ENCODE data around the gene SREBF2. TPM values are rescaled to one million over a fixed set of nuclear protein-coding genes. Genes with fewer than 3 reads are reported as not detected.
A peak's percentile ranks its signal among the peaks of the same experiment; 100 is the strongest.

SREBF2 gene
- total RNA-seq, 2 experiments from 2014 or later, result 108 to 109 TPM

DNA sequence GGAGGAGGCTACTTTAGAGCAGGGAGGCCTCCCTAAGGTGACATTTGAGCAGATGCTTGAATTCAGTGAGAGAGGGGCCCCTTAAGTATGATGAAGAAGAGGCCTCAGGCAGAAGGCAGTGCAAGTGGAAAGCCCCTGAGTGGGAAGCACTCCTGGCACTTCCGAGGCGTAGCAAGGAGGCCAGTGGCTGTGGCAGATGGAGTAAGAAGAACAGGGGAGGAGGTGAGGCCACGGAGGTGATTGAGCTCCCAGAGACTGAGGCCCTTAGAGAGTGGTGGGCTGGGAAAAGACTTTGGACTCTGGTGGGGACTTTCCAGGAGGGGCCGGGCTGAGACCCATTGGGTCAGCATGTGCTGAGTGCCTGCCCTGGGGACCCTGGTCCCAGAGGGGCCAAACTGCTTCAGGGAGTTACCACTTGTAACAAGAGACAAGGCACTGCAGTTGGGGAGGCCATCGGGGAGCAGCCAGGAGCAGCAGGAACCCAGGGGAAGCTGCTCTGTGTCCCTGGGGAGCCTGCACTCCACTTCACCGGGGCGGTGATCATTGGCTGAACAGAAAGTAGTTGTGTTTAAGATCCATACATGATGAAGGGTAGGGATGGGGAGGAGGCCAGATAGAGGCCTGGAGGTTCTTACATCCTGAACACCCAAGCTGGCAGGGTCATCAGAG lies 116.5 kb downstream of the SREBF2 start:
- H3K36me3 Mint-ChIP-seq, result peaks cover 6% of the 10 kb centered on the region
- ATAC-seq (ENCODE audit: low read depth) (no peak), DNase-seq (no peak)
- POLR2A ChIA-PET, result interaction anchor here (1.0 to 1.5 kb wide), 2 partner anchors 9 to 129 kb away, joined by 4 to 5 read pairs; no protein-coding TSS in a partner anchor
- H3K27me3 Mint-ChIP-seq, result no peaks in the 10 kb centered on the region
- peaks cover 21% of the 10 kb centered on the region for H3K4me1 Mint-ChIP-seq
- no peak overlapping the region for H3K27ac Mint-ChIP-seq
- no peaks in the 10 kb centered on the region for H3K9me3 Mint-ChIP-seq
- H3K4me3 Mint-ChIP-seq, result no peak overlapping the region

DNA sequence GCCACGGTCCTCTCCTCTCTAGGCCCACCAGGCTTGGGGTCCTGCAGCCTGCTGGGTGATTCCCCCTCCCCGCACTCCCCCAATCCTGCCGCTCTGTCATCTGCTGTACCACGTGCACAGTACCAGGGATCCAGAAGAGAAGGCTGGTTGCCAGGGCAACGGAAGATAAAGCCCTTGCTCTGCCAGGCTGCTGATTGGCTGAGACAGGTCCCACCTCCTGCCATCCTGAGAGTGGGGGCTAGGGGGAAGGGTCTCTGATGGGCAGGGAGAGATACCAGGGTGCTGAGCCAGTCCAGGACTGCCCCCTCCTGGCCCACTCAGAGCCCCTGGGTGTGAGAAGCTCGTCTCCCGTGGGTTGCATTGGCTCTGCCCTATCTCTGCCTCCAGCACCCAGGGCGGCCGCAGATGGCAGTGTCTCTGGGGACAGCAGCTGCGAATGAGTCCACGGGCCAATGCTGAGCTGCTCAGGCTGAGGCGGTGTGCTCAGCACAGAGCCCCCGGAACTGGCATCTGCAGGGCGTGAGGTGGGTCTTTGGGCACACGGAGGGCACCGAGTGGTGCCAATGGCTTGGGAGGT lies 119.1 kb downstream of the SREBF2 start, which contains the start of gene SMIM45:
TSS of gene SMIM45 (plus strand) at position 253 of the 577 bp plus-strand sequence.
- Mint-ChIP-seq H3K4me1 (peaks cover 13% of the 10 kb centered on the region), H3K4me3 (no peak within 1 kb of the TSS), H3K36me3 (no peaks in the 10 kb centered on the region), H3K27me3 (no peaks in the 10 kb centered on the region), H3K27ac (no peak within 1 kb of the TSS), H3K9me3 (no peaks in the 10 kb centered on the region)
- ATAC-seq (ENCODE audit: low read depth) (no peak), DNase-seq (no peak)
- POLR2A ChIA-PET, result interaction anchor here (1.5 kb wide), 1 partner anchor 127 kb away, joined by 3 read pairs; the partner anchor contains the start of gene SMDT1

DNA sequence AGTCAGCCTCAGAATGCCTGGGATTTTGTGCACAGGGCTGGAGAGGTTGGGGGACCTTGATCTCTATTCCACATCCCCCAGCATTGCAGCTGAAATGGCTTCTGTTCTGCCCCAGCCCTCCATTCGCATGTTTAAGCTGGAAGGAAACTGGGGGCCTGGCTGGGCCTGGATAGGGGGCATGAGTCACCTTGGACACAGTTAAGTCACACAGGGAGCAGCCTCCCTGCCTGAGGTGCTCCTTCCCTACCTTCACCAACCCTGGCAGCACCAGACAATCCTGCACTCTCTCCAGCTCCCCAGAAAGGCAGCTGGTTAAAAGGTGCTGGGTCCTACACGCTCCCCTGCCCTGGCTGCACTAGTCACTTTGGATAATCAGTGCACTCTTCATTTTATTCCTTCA lies 119.8 kb downstream of the SREBF2 start:
- Mint-ChIP-seq H3K9me3 (no peaks in the 10 kb centered on the region), H3K27ac (no peak overlapping the region), H3K4me3 (no peak overlapping the region), H3K36me3 (no peaks in the 10 kb centered on the region), H3K4me1 (peaks cover 10% of the 10 kb centered on the region), H3K27me3 (no peaks in the 10 kb centered on the region)
- no peak for ATAC-seq (ENCODE audit: low read depth)
- POLR2A ChIA-PET, result interaction anchor here (1.5 kb wide), 1 partner anchor 126 kb away, joined by 3 read pairs; the partner anchor contains the start of gene SMDT1
- DNase-seq, result no peak

Small RNAs within 50 kb of the gene (microRNA-seq; reads per million reads assigned to microRNA genes)
- gene MIR33A, result 232 reads per million, percentile 67 among the genes with 10 or more reads in this experiment

Other genes with a start within 250 kb of the SREBF2 start
- gene PMM1, start 243.3 kb upstream of the SREBF2 start, total RNA-seq, result 10 to 100 TPM; 39.0 to 42.9 TPM
- 10 to 100 TPM; 29.5 to 29.7 TPM for gene DESI1, start 212.1 kb upstream of the SREBF2 start, total RNA-seq
- gene XRCC6, start 211.8 kb upstream of the SREBF2 start, total RNA-seq, result 100 to 1,000 TPM; 215 to 222 TPM
- 100 to 1,000 TPM; 150 to 153 TPM for gene SNU13, start 144.2 kb upstream of the SREBF2 start, total RNA-seq
- gene MEI1, start 133.6 kb upstream of the SREBF2 start, total RNA-seq, result 10 to 100 TPM; 52.1 to 52.5 TPM
- 10 to 100 TPM; 28.2 to 29.2 TPM for gene CCDC134, start 32.4 kb upstream of the SREBF2 start, total RNA-seq
- not detected for gene SHISA8, start 82.0 kb downstream of the SREBF2 start, total RNA-seq
- gene TNFRSF13C, start 93.7 kb downstream of the SREBF2 start, total RNA-seq, result 10 to 100 TPM in 1 of 2 experiments, 1 to 10 TPM in 1; 9.9 to 10.1 TPM
- 10 to 100 TPM; 45.4 to 53.2 TPM for gene CENPM, start 114.0 kb downstream of the SREBF2 start, total RNA-seq
- gene SEPTIN3, start 136.3 kb downstream of the SREBF2 start, total RNA-seq, result under 1 TPM; 0.31 to 0.42 TPM
- 1 to 10 TPM; 2.4 to 2.6 TPM for gene WBP2NL, start 165.7 kb downstream of the SREBF2 start, total RNA-seq
- 10 to 100 TPM; 15.9 to 18.4 TPM for gene NAGA, start 237.7 kb downstream of the SREBF2 start, total RNA-seq
- 1 to 10 TPM; 2.8 to 3.3 TPM for gene PHETA2, start 241.1 kb downstream of the SREBF2 start, total RNA-seq
- gene SMDT1, start 246.6 kb downstream of the SREBF2 start, total RNA-seq, result 10 to 100 TPM; 82.1 to 84.9 TPM

All from activated naive CD8-positive, alpha-beta T cell treated with anti-CD3 and anti-CD28 coated beads, Interleukin-2, amount 10 ng/mL, durations not matched to agents 7 days and 5 days (primary cell).